Ascending aorta (tissue), 2 donors: ENCODE results near the gene ORM1. TPM values are rescaled to one million over a fixed set of nuclear protein-coding genes. Genes with fewer than 3 reads are reported as not detected.

Experiments used
- DNase-seq, 2 donors: peaks; one replicate each; pipeline ENCODE4 v3.0.0-alpha.2; 2019; ENCODE audit warnings: low spot score in 2 of 2
- H3K27ac ChIP-seq, 2 donors: fragments of 200-600 bp; sonication (generic); one replicate each; pipeline ENCODE4 v1.5.1; 2016 to 2017; ENCODE audit warnings: mild to moderate bottlenecking in 1 of 2
- H3K27me3 ChIP-seq: fragments of 200-600 bp; sonication (generic); one replicate; pipeline ENCODE4 v1.5.1; 2017
- H3K36me3 ChIP-seq, 2 donors: fragments of 200-600 bp; sonication (generic); one replicate each; pipeline ENCODE4 v1.5.1; 2016
- H3K4me1 ChIP-seq, 2 donors: fragments of 200-600 bp; sonication (generic); one replicate each; pipeline ENCODE4 v1.5.1; 2016 to 2017; ENCODE audit warnings: mild to moderate bottlenecking in 1 of 2
- H3K4me3 ChIP-seq, 2 donors: fragments of 200-600 bp; sonication (generic); one replicate each; pipeline ENCODE4 v1.5.1; 2016 to 2017; ENCODE audit warnings: mild to moderate bottlenecking in 1 of 2
- H3K9me3 ChIP-seq, 2 donors: fragments of 200-600 bp; sonication (generic); one replicate each; pipeline ENCODE4 v1.5.1; 2016
- CTCF ChIP-seq, 3 experiments: fragments of 200-600 bp in 2 of 3; fragments of 450-650 bp in 1 of 3; sonication (generic) in 2 of 3; IDR thresholded peaks; one replicate each; pipeline ENCODE4 v1.5.1; 2016 to 2019; ENCODE audit warnings: antibody characterized with exemption in 3 of 3, mild to moderate bottlenecking in 1 of 3, moderate library complexity in 1 of 3
- intact Hi-C: fragments of 100-400 bp; cut with DNase I; formaldehyde crosslinking; loops from one replicate; pipeline ENCODE4 v1.15.1; 2023
- total RNA-seq: library from RNA; depleted of rRNA; stranded (reverse); fragments of >200 nt; gene quantifications from one replicate; pipeline ENCODE4 v1.1.0, GENCODE V29; 2016

Gene ORM1
- total RNA-seq, 1 donor from 2014 or later, result 53.3 TPM

GRCh38 chr9:114294664-114295063 lies 28.2 kb upstream of the ORM1 start:
- Histone ChIP-seq H3K9me3 (peaks cover 4 to 6% of the 10 kb centered on the region in 2 donors), H3K27me3 (no peaks in the 10 kb centered on the region), H3K4me3 (no peak overlapping the region), H3K36me3 (peaks cover 9 to 18% of the 10 kb centered on the region in 2 donors), H3K27ac (no peak overlapping the region), H3K4me1 (no peaks in the 10 kb centered on the region)
- no peak for DNase-seq
- intact Hi-C loops, result no loop called here
- no peak for TF ChIP-seq CTCF (IDR thresholded peaks at IDR 0.05)

GRCh38 chr9:114296338-114296737 lies 26.6 kb upstream of the ORM1 start:
- TF ChIP-seq CTCF (IDR thresholded peaks at IDR 0.05), result no peak
- Histone ChIP-seq H3K4me3 (no peak overlapping the region), H3K9me3 (peaks cover 4 to 6% of the 10 kb centered on the region in 2 donors), H3K4me1 (no peaks in the 10 kb centered on the region), H3K27ac (no peak overlapping the region), H3K36me3 (peaks cover 9 to 18% of the 10 kb centered on the region in 2 donors), H3K27me3 (no peaks in the 10 kb centered on the region)
- DNase-seq, result no peak
- intact Hi-C loops, result no loop called here

GRCh38 chr9:114299286-114300152 lies 23.4 kb upstream of the ORM1 start:
- H3K9me3 ChIP-seq, result peaks cover 4 to 5% of the 10 kb centered on the region in 2 donors
- H3K27ac ChIP-seq, result no peak overlapping the region
- peaks cover 0 to 2% of the 10 kb centered on the region in 2 donors for H3K4me1 ChIP-seq
- H3K4me3 ChIP-seq, result no peak overlapping the region
- no peak for TF ChIP-seq CTCF (IDR thresholded peaks at IDR 0.05)
- H3K36me3 ChIP-seq, result peaks cover 9 to 15% of the 10 kb centered on the region in 2 donors
- intact Hi-C loops, result no loop called here
- H3K27me3 ChIP-seq, result no peaks in the 10 kb centered on the region
- peak in 1 of 2 donors; percentile 52 for DNase-seq

- no peak overlapping the region for H3K4me3 ChIP-seq
- TF ChIP-seq CTCF (IDR thresholded peaks at IDR 0.05), result no peak
- peak in 1 of 2 donors; percentile 46 for DNase-seq
- H3K4me1 ChIP-seq, result peaks cover 0 to 2% of the 10 kb centered on the region in 2 donors
- no peak overlapping the region for H3K27ac ChIP-seq
- intact Hi-C loops, result no loop called here
- H3K36me3 ChIP-seq, result peaks cover 2 to 7% of the 10 kb centered on the region in 2 donors
- no peaks in the 10 kb centered on the region for H3K27me3 ChIP-seq
- no peaks in the 10 kb centered on the region for H3K9me3 ChIP-seq
These were observed 22.6 kb upstream of the ORM1 start for GRCh38 chr9:114300153-114300845.

GRCh38 chr9:114300846-114301797 lies 21.8 kb upstream of the ORM1 start:
- H3K27ac ChIP-seq, result no peak overlapping the region
- H3K36me3 ChIP-seq, result peaks cover 2% of the 10 kb centered on the region in 2 donors
- DNase-seq, result peak in 1 of 2 donors; percentile 54
- no peaks in the 10 kb centered on the region for H3K27me3 ChIP-seq
- TF ChIP-seq CTCF (IDR thresholded peaks at IDR 0.05), result no peak
- H3K9me3 ChIP-seq, result no peaks in the 10 kb centered on the region
- H3K4me3 ChIP-seq, result no peak overlapping the region
- H3K4me1 ChIP-seq, result peaks cover 0 to 2% of the 10 kb centered on the region in 2 donors
- intact Hi-C loops, result no loop called here
